Endometrium (tissue), 2 donors: ENCODE results near the gene CATSPER1.

ENCODE experiments used
- FAIRE-seq: peaks from 2 replicates; lab custom pipeline; 2012; peaks lifted over from hg19 to GRCh38; lab: Jason Lieb, UNC
- donor health status: control.
- donor health status: control.

Gene CATSPER1

DNA sequence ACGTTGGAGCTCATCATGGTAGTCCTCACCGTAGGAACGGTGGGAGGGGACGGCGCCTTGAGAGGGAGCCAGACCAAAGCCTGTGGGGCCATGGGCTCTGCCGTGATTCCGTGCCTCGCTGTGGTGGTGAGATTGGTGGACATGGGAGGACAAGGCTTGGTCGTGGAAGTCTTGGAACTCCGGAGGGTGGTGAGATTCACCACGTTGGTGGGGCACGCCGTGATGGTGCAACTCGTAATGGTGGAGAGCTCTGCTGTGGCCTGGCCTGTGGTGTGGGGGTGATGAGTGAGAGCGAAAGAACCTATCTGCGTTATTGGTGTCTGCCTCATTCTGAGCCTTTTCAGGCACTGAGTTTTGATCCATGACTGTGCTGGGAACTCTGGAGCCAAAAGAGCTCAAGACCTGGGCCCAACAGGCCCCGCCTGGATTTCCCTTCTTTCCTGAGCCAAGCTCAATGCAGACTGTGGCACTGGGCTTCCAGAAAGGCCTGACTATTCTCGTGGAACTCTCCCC is at the start of gene CATSPER1:
CATSPER1 (minus strand) TSS at position 463 of the 513 bp plus-strand sequence; CDS start at position 363, 100 bp downstream.
- FAIRE-seq, result no peak

DNA sequence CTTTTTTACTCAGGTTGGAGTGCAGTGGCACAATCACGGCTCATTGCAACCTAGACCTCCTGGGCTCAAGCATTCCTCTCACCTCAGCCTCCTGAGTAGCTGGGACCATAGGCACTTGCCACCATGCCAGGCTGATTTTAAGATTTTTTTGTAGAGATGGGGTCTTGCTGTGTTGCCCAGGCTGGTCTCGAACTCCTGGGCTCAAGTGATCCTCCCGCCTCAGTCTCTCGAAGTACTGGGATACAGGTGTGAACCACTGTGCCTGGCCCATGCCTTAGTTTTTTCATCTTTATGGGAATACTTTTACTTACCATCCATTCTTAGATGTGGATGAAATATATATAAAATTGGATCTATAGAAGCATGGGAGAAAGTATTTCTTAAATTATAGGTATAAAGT is 49.0 kb upstream of the CATSPER1 start:
- FAIRE-seq, result no peak

DNA sequence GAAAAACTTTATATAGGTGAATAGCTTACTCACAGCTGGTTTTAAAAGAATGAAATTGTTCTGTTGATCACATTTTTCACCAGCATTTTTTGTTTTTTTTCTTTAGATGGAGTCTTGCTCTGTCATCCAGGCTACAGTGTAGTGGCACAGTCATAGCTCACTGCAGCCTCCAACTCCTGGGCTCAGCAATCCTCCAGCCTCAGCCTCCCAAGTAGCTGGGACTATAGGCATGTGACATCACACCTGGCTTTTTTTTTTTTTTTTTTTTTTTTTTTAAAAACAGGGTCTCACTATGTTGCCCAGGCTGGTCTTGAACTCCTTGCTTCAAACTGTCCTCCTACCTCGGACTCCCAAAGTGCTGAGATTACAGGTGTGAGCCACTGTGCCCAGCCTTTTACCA is 47.4 kb upstream of the CATSPER1 start:
- no peak for FAIRE-seq

DNA sequence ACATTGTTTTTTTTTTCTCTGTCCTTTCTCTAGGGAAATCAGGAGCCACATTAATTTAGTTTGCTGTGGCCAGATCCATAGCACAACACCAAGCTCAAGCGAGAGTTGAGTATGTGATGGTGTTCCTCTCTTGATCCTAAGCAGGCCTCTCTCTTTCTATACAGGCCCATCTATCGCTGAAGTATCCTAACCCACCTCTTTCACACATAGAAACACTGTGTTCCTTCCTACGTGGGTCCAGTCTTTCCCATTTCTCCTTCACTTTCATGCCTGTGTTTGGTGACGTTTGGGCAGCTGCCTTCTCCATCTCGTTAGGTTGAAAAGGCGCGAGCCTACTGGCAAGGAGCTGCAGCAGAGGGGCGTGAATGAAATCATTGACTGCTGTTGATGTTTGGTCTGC is 46.2 kb upstream of the CATSPER1 start:
- no peak for FAIRE-seq

DNA sequence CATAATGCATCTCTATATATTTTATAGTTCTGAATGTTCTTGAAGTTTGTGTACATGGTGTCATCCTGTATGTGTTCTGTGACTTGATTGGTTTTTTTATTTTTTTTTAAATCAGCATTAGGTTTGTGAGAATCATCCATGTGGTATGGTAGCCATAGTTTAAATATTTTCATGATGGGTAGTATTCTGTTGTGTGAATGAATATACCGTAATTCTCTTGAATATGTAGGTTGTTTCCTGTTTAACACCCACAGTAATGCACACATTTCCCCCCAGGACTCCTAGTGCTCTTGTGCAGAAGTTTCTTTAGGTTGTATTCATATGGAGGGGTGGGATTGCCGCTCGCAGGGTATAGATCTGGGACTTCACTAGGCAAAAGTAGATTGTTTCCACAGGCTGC is 45.8 kb upstream of the CATSPER1 start:
- FAIRE-seq, result no peak

DNA sequence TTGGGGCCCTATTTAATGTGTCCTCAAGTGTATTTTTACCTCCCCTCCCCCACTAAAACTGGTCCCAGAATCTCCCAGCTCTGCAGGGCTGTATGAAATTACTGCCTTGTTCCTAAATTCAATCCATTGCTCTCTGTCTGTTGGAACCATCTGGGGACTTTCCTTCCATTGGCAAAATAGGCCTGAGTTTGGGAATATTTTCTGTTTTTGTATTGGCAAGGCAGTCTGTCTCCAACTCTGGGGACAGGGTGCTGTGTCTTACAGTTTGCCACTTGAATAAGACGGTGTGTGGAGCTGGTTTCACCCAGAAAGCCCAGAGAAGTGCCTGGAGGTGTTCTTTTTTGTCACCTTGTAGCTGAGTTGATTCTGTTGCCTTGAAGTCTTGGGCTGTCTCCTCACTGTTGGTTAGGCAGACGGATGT is 45.1 kb upstream of the CATSPER1 start:
- no peak for FAIRE-seq

DNA sequence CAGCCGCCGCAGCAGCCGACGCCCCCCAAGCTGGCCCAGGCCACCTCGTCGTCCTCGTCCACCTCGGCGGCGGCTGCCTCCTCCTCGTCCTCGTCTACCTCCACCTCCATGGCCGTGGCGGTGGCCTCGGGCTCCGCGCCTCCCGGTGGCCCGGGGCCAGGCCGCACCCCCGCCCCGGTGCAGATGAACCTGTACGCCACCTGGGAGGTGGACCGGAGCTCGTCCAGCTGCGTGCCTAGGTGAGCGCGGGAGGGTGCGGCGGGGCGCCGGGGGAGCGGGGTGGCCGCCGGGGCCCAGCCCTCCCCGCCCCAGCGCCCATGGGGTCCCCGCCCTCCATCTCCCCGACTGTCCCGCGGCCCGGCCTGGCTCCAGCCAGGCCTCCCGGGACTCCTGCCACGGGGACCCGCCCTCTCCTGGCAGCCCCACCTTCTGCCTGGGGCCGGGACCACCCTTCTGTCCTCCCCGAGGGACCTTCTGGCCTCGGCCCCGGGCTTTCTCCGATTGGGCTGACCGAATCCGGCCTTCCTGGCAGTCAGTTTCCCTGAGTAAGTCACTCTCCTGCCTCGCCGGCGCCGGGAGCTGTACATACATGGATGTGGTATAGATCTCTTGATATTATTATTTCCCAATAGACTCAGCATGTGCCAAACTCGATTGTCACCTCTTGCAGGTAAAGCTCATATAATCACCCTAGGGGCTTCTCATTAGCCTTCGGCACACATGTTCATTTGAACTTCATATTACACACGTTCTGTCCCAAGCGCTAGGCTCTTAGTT is 44.5 kb upstream of the CATSPER1 start:
- FAIRE-seq, result no peak

DNA sequence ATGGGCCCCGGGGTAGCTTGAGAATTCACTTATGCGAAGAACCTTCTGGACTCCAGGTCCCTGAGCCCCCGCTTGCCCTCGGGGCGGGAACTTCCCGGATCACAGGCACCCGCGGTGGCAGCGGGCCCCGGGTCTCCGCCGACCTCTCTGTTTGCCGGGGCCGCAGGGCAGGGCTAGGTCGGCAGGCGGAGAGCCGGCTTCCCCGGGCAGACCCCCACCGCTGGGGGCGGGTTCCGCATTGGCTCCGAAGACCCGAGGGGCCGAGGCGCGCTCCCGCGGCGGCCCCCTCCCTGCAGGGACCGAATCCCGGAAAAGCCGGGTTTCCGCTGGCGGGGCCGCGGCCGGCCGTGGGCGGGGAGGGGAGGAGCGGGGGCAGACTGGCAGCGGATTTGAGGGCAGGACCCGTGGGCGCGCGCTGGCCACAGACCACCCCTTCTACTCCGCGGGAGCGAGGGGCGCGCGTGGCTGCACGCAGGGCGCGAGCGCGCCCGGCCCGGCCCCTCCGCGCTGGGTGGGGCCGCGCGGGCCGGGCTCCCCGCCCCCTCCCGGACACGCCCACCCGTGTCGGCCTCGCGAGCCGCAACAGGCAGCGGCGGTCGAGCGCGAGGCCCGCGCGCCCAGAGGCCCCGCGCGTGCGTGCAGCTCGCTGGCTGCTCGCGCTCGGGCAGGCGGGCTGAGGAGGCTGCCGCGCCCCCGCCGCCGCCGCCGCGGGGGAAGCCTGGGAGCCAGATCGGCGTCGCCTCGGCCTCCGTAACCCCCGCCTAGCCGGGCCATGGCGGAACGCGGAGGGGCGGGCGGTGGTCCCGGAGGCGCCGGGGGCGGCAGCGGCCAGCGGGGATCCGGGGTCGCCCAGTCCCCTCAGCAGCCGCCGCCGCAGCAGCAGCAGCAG is 43.7 kb upstream of the CATSPER1 start, which contains the start of gene PACS1:
PACS1 (plus strand) TSS at position 558 of the 889 bp plus-strand sequence; CDS start at position 773, 215 bp downstream.
- FAIRE-seq, result no peak

DNA sequence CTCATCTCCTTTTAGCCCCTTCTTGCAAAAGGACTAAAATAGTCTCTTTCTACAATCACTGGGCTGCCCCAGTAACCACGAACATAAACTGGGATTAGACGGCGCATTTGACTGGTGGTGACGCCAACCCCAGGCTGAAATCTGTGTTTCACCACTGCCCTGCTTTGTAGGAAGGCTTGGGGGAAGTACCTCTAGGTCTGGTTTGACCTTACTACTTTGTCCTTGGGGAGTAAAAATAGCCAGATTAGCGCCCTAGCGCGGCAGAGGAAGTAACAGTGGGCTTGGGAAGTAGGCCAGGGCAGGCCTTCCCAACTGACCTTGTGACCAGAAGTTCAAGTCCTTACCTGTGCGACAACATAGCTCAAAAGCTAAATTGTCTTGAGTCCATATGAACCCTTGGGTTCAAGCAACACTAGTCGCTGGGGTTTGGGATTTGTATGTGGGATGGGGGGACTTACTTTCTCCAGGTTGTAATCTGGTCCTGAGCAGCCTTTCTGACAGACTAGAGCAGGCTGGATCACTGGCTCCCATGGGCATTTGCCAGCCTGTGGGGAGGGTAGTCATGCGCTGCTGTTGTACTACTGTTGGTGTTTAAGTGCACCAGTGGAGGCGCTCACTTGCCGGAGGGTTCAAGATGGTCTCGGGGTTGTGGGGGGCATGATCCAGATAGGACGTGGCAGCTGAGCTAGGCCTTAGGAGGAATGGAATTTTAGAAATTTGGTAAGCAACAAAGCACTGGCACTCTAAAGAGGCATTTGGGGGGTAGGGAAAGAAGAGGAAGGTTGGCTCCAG is 42.8 kb upstream of the CATSPER1 start:
- no peak for FAIRE-seq

DNA sequence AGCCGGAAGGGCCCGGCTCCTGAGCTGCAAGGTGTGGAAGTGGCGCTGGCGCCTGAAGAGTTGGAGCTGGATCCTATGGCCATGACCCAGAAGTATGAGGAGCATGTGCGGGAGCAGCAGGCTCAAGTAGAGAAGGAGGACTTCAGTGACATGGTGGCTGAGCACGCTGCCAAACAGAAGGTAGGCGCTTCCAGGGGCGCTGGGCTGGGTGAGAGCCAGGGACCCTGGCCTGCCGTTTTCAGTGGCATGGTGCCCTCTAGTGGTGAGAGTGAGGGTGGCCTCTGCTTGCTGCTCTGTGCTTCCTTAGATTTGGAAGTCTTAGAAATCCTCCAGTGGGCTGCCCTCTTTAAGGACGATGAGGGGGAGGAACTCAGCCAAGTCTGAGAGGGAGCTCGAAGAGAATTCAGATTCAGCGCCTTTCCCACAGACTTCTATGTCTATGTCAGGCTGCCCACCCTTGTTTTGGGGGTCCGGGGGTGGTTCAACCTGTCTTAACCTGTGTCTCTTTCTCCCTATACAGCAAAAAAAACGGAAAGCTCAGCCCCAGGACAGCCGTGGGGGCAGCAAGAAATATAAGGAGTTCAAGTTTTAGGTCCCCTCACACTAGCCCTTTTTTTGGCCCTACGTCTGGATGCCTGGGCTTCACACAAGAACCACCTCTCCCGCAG is 42.0 kb upstream of the CATSPER1 start:
- FAIRE-seq, result no peak

DNA sequence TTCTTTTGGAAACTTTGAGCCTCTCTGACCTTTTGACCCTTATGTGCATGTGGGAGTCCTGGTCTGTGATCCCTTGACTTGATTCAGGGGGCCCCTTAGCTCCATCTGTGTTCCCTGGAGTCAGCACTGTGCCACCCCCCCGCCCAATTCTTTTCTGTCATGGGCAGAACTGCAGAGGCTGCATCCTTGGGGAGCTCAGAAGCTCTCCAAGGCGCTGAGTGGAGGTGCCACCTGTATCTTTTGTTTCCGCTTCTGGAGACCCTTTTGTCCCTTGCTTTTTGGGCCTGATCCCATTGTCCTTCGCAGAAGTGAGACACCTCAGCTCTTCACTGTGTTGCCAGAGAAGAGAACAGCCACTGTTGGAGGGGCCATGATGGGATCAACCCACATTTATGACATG is 41.4 kb upstream of the CATSPER1 start:
- FAIRE-seq, result no peak

DNA sequence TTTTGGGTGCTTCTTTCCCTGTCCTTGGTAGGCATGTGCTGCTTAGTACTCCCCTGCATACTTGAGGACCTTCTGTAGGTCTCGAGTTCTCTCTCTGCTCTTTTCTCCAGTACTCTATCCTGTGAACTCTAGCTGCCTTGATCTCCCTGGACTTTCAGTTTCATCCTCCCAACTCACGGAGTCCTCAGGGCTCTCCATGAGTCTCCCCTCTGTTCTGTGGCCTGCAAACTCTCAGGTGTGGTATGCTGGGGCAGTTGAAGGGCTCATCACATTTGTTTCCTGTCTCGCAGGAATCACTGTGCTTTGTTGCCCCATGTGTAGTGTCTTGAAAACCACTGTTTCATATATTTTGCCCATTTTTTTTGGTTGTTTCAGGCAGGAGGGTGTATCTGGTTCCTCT is 40.5 kb upstream of the CATSPER1 start:
- FAIRE-seq, result no peak

DNA sequence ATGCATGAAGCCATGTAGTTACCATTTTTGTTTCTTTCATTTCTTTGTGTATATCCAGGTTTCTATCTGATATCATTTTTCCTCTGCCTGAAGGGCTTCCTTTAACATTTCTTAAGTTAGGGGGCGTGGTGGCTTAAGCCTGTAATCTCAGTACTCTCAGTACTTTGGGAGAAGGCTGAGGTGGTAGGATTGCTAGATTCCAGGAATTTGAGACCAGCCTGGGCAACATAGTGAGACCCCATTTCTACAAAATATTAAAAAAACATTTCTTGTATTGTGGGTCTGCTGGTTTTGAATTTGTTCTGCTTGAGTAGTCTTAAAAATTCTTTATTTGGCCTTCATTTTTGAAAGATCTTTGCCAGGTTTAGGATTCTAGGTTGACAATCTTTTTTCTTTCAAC is 38.3 kb upstream of the CATSPER1 start:
- FAIRE-seq, result no peak

DNA sequence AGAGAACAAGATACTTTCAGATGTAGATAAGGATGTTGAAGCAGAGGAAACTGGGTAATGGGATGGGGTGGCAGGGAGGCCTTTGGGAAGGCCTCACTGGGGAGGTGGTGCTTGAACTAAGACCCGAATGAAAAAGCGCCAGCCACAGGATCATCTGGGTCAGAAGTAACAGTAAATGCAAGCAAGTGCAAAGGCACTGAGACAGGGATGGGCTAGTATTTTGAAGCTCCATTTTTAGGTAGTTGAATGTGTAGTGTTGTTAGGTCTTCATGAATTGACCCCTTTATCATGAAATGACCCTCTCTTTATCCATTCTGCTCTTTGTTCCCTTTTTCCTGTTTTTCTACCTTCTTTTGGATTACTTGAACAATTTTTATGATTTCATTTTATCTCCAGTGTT is 37.6 kb upstream of the CATSPER1 start:
- no peak for FAIRE-seq

DNA sequence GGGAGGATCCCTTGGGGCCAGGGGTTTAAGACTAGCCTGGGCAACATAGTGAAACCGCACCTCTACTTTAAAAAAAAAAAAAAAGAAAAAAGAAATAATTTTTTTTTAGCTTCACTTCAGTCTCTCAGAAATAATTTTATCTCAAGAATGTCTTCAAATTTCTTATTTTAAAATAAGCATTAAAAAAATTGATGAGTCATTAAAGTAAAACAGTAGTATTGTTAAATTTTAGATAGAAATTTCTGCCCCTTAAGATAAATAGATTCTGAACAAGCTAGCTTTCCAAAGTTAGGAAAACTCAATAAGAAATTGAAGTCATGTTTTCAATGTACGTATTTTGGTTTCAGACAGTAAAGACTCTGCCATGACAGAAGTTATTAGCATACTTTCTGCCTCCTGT is 36.1 kb upstream of the CATSPER1 start:
- FAIRE-seq, result no peak

DNA sequence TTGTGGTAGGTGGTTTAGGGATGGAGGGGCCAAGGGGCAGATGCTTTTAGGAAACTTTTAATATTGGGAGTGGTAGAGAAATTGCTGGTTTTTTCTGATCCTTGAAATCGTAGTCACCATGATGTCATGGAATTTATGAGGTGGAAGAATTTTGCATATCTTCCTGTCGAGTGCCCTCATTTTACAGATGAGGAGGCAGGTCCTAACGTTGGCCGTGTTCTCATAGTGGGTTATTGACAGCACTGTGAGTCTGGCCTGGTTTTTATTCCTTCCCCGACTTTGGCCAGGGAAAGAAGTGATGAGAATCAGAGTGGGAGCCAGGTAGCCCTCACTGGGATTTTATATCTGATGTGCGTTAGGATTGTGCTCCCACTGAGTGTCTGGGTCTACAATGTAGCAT is 35.0 kb upstream of the CATSPER1 start:
- no peak for FAIRE-seq

DNA sequence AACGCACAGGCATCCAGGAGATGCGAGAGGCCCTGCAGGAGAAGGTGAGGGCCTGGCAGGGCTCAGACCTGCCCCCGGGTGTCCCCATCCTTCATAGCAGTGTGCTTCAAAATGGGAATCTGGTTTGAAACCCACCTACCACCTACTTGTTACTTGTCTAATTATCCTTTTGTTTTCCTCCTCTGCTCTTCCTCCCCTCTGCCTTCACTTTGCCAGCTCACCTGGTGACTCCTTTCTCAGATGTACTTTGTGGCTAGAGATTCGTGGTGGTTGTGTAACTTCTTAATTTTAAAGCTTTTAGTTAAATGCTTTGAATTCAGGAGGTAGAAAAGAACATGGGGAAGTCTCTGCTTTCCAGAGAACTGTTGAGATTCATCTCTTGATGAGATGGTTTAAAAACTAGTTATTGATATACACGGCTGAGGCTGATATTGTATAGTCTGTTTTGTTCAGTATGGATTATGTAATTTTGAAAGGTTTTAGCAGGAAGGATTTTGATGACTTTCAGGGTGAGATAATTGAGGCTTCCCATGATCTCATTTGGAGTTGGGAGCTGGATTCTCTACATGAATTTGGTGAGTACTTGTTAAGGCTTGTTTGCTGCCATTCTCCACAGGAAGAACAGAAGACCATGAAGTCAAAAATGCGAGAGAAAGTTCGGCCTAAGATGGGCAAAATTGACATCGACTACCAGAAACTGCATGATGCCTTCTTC is 33.8 kb upstream of the CATSPER1 start:
- no peak for FAIRE-seq

DNA sequence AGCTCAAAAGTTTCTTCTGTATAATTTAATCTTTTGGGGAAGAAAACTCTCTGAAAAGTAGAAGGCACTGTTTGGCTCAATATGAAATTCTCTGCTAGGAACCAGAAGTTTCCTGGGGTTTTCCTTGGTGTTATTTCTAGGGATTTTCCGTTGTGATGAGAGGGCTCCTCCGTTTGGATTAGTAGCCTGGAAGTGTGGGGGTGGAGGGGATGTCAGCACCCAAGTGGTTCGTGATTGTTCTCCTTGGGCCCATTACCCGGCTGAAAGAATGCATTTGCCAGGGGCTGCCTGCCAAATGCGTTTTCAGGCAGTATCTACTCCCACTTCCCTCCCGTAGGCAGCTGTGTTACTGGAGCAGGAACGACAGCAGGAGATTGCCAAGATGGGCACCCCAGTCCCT is 30.2 kb upstream of the CATSPER1 start:
- no peak for FAIRE-seq

DNA sequence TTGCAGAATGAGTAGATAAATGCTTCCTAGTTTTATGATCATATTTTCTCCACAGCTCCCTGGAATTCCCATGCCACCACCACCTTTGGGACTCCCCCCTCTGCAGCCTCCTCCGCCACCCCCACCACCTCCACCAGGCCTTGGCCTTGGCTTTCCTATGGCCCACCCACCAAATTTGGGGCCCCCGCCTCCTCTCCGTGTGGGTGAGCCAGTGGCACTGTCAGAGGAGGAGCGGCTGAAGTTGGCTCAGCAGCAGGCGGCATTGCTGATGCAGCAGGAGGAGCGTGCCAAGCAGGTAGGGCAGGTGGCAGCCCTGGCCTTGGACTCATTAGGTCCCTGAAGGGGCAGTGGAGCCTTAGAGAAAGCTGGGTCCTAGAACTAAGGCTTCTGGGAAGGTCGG is 28.7 kb upstream of the CATSPER1 start:
- no peak for FAIRE-seq

DNA sequence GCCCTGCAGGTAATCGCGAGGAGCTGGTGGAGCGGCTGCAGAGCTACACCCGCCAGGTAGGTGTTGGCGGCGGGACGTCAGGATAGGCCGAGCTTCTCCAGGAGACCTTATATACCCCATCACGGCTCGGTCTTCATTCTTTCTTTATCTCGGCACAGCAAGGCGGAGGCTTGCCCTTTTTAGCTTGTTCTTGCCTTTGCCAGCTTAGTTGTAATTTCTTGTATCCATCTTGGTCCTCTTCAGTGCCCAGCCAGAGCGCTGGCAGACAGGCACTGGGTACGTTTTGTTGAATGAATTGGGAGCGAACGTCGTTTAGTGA is 26.3 kb upstream of the CATSPER1 start:
- no peak for FAIRE-seq
